Vagina (tissue), 2 donors: ENCODE measurements around the gene REG1B.

Source experiments
- POLR2A ChIP-seq, 2 donors: fragments of 450-650 bp; IDR thresholded peaks; one replicate each; pipeline ENCODE4 v1.6.1; 2017; ENCODE audit warnings: antibody characterized with exemption in 2 of 2, mild to moderate bottlenecking in 2 of 2, moderate library complexity in 2 of 2
- POLR2AphosphoS5 ChIP-seq, 2 donors: sonication (generic); formaldehyde crosslinking; IDR thresholded peaks; one replicate each; pipeline ENCODE4 v1.9.0; 2017; ENCODE audit warnings: antibody characterized with exemption in 2 of 2, mild to moderate bottlenecking in 2 of 2, low read depth in 1 of 2; ENCODE audit not compliant: insufficient read depth in 1 of 2
- TF ChIP-seq, protein P1 (sequence below), 3 experiments: fragments of 450-650 bp in 2 of 3; fragments of 200-600 bp in 1 of 3; sonication (generic) in 1 of 3; IDR thresholded peaks; one replicate each; pipeline ENCODE4 v1.5.1; 2017 to 2019; ENCODE audit warnings: antibody characterized with exemption in 3 of 3, mild to moderate bottlenecking in 2 of 3, moderate library complexity in 2 of 3

DNA sequence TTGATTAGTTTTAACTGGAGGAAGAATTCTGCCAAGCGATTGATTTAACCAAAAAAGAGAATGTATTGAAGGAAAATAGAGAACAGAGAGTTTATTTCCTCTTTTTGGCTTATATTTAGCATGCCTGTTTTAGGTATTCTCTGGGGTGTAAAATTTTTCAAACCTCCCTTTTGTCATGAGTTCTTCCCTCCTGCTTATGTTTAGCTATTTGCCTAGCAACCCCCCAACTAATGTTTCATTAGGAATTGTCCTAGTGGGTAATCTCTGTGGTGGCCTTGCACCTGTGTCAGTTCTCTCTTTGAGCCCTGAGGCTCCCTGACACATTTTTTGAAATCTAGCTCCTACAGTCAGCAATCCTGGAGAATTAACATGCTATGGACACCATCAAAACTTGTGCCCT is 12.5 kb upstream of the REG1B start:
- no peak for TF ChIP-seq POLR2A (IDR thresholded peaks at IDR 0.05)
- TF ChIP-seq, protein P1, sequence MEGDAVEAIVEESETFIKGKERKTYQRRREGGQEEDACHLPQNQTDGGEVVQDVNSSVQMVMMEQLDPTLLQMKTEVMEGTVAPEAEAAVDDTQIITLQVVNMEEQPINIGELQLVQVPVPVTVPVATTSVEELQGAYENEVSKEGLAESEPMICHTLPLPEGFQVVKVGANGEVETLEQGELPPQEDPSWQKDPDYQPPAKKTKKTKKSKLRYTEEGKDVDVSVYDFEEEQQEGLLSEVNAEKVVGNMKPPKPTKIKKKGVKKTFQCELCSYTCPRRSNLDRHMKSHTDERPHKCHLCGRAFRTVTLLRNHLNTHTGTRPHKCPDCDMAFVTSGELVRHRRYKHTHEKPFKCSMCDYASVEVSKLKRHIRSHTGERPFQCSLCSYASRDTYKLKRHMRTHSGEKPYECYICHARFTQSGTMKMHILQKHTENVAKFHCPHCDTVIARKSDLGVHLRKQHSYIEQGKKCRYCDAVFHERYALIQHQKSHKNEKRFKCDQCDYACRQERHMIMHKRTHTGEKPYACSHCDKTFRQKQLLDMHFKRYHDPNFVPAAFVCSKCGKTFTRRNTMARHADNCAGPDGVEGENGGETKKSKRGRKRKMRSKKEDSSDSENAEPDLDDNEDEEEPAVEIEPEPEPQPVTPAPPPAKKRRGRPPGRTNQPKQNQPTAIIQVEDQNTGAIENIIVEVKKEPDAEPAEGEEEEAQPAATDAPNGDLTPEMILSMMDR (IDR thresholded peaks at IDR 0.05), result no peak
- no peak for TF ChIP-seq POLR2AphosphoS5 (IDR thresholded peaks at IDR 0.05; ENCODE audit: insufficient read depth in 1 of 2, low read depth in 1 of 2)
